ENCODE measurements around the gene NT5M.
"Not testable (repeated sequence)": the region's sequence is repeated elsewhere in the genome, so short reads cannot be mapped to it uniquely, and the experiment has no call there.

Gene NT5M

DNA sequence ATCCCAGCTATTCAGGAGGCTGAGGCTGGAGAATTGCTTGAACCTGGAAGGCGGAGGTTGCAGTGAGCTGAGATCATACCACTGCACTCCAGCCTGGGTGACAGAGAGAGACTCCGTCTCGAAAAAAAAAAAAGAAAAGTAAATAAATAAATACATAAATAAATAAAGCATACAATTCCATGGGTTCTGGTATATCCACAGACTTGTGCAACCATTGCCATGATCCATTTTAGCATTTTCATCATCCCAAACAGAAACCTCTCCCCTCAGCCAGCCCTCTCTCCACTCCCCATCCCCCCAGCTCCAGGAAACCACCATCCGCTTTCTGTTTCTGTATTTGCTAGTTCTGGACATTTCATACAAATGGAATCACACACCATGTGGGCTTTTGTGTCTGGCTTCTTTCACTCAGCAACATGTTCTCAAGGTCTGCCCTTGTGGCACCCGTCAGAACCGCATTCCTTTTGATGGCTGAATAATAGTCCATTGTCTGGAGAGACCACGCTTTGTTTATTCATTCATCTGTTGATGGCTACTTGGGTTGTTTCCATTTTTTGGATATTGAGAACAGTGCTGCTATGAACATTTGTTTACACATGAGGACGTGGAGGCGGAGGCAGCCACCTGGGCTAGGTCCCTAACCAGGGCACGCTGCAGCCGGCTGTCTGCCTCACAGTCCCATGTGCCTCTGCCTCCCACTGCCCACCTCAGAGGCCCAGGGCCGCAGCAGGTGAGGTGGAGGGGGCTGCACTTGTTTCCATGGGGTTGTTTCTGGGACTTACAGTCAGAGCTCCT lies 76.2 kb downstream of the NT5M start:
- DNase-seq, result no peak

DNA sequence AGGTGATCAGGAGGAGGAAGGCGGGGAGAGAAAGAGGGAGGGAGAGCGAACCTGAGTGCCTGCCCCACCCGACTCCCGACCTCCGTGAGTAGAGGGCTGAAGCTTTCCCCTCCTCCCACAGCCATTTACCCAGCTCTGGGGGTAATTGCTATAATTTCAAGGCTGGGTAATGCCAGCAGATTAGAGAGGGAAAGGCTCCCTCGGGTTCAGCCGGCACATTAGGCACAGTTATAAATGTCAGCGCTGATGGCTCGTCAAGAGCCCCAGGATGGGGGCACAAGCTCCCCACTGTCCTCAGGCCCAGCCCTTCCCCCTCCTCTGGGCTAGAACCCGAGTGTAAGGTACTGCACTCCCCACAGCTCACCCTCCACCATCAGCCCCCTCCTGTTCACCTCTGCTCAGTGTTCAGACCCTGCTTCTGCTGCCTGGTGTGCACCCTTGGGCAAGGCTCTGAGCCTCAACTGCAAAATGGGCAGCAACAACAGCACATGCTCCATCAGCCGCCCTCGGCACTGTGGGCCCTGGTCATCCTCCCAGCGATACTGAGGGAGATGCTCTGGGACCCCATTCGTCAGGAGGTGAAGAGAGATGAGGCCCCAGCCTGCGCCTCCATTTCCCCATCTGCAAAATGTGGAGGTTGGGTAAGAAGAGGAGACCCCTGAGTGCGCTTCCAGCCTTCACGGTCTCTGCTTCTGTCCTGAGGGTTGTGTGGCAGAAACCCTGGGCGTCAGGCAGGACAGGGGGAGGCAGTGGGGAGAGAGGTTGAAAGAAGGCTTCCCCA lies 77.2 kb downstream of the NT5M start:
- DNase-seq, result no peak

GRCh38 chr17:17381446-17382064 lies 78.4 kb downstream of the NT5M start:
- DNase-seq, result no peak

GRCh38 chr17:17382065-17382459 lies 78.9 kb downstream of the NT5M start:
- no peak for DNase-seq

GRCh38 chr17:17382971-17383370 lies 79.8 kb downstream of the NT5M start:
- DNase-seq, result no peak

- DNase-seq, result not testable (repeated sequence)
Measured at GRCh38 chr17:17383431-17384290, 80.5 kb downstream of the NT5M start.

DNA sequence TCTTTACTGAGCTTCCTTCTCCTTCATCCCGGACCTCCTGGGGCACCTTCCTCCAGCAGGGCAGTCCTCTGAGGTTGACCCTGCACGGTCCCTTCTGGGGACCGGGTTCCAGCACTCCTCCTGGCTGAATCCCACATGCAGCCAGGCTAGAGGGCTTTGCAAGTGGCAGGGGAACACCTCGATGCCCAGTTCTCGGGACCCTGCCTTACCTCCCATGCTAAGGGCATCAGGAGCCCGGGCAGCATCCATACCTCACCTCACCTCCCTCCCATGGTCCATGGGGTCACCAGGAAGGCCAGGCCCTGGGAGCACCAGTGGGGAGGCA lies 81.1 kb downstream of the NT5M start:
- no peak for DNase-seq

- no peak for DNase-seq
Measured at GRCh38 chr17:17384961-17385360, 81.8 kb downstream of the NT5M start.

DNA sequence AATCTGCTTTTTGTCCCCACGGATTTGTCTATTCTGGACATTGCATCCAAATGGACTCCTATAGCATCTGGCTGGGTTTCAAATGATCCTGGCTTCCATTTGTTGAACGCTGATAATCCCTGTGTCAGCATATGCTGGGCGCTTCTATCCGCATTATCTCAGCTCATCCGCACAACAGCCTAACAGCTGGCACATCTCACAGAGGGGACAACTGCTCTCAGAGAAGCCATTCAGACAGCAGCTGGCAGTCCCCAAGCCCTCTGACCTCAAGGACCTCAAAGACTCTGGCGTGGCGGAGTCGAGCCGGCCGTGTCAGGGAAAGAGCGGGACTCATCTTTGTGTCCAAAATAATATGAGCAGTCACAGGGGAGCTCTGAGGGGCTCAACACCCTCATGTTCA lies 82.3 kb downstream of the NT5M start:
- no peak for DNase-seq

DNA sequence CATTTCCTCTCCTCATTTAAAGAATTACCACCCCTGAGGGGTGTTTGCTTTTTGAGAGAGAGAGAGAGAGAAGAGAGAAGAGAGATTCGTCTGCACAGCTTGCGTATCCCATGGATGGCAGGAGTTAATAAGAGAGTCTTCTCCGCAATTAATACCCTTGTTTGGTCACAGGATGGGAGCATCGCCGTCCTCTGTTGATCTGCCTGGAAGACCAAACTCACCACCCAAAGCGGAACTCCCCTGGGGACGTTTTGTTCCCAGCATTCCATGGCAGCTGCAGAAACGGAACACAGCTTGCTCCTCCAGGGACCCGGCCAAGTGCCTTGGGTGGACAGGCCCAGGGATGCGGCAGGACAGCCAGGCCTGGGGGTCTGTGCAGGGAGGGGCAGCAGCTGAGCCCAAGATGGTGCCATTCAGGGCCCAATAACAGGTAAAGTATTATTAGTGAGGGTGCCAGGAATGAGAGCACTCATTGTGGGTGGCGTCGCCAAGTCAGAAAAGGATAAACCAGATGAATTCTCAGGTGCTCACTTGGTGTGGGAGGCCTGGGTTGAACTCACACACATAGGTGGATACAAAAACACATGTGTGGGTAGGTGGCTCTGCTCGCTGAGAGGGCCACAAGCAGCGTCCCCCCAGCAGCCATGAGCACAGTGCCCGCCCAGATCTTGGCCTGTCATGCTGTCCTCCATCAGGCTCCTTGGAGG lies 83.1 kb downstream of the NT5M start:
- no peak for DNase-seq

GRCh38 chr17:17387017-17387497 lies 83.9 kb downstream of the NT5M start:
- DNase-seq, result no peak

DNA sequence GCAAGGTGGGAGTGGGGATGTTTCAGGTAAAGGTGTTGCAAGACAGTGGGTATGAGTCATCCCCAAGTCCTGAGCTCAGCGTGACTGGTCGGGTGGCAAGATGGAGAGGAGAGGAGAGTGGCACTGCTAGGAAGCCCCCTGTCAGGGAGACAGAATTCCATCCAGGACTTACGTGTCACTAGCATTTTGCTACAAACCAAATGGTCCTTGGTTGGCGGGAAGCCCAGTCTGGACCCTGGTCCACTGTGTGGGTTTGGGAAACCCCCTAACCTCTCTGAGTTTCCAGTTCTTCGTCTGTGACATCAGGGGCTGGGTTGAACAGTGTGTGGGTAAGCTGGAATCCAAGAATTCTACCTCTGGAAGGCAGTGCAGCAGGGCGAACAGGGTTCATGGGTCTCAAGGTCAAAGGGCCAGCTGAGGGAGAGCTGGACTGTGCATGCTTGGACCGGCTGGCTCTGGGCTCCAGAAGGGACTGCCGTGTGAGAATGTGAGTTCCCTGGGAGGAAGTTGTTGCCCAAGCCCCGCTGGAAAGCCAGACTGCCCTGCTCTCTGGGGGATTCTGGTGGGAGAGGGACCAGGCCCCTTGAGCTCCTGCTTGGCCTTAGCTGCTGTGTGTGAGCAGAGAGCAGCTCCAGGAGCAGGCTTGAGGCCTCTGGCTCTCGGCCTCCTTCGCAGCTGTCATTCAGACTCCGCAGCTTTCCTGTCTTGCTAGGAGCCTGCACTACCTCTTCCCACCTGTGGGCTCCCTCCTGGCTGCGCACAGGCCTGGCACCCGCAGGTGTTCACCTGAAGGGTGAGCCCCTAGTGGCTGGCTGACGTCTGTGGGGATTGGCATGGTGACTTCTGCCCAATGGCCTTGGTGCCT lies 84.6 kb downstream of the NT5M start:
- DNase-seq, result no peak

DNA sequence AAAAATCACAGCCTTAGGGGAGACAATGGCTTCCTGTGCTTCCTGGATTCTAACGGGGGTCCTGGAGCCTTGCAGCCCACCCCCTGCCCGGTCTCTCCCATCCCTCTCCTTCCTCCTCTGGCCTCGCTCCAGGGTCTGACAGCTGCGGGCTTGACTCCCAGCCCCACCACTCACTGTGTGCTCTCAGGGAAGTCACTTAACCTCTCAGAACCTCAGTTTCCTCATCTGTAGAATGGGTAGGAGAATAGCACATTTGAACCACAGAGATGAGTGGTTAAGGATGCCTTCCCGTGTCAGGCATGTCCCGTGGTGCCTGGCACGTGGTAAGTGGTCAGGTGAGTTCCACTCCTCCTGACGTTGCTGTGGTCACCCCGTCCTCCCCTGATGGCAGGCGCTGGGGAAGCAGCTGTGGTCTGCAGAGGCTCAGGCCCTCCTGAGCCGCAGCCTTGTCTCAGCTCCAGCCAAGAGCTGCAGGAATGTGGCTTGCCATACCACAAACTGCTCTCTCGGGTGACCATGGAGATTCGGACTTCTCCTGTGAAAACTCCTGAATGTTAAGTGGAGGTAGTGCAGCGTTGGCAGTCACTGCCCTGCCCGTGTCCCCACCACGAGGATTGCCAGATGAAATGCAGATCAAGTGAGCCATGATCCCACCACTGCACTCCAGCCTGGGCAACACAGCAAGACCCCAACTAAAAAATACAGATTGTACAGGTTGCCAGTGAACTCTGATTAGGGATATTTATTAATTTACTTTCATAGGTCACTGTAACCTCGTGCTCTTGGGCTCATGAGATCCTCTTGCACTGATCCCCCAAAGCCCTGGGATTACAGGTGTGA lies 85.7 kb downstream of the NT5M start:
- no peak for DNase-seq

DNA sequence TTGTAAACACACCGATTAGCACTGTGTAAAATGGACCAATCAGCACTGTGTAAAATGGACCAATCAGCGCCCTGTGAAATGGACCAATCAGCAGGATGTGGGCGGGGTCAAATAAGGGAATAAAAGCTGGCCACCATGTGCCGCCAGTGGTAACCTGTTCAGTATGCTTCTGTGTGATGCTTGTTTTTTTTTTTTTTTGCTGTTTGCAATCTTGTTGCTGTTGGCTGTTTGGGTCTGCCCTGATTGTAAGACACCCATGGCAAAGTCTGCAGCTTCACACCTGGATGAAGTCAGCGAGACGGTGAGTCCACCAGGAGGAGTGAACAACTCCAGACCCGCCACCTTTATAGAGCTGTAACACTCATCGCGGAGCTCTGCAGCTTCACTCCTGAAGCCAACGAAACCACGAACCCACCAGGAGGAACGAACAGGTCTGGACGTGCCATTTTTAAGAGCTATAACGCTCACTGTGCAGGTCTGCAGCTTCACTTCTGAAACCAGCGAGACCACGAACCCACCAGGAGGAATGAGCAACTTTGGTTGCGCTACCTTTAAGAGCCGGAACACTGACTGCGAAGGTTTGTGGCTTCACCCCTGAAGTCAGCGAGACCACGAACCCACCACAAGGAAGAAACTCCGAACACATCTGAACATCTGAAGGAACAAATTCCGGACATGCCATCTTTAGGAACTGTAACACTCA lies 88.6 kb downstream of the NT5M start:
- peak; percentile 66 for DNase-seq

- no peak for DNase-seq
Measured at GRCh38 chr17:17393976-17394375, 90.8 kb downstream of the NT5M start.

DNA sequence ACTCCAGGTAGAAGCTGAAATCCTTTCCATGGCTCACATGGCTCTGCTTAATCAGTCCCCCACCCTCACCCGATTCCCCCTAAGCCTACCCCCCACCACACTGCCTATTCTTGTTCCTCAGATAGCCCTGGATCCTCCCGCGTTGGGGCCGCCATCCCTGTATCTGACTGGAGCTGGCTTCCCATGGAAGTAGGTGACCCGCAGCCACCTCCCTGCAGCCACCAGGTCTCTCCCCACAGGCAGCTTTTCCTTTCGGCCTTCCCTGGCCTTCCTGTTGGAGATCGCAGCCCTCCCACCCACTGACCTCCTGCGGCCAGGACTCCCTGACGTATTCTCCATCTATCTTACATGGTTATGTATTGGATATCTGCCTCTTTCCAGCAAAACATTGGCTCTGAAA lies 91.3 kb downstream of the NT5M start:
- DNase-seq, result no peak

DNA sequence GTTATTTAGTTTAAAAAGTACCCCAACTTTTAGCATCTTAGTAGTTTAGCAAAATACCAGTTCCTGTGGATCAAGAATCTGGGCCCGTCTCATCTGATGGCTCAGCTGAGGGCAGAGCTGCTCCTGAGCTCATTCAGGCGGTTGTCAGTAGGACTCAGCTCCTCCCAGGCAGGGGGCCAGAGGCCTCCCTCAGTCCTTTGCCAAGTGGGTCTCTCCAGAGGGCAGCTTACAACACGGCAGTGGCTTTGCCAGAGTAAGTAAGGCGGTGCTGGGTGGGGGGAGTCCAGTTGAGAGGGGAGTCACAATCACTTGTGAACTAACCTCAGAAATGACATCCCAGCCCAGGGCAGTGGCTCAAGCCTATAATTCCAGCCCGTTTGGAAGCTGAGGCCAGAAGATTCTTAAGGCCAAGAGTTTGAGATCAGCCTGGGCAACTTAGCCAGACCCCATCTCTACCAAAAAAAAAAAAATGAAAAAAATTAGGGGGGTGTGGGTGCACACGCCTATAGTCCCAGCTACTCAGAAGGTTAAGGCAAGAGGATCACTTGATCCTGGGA lies 92.2 kb downstream of the NT5M start:
- DNase-seq, result no peak

DNA sequence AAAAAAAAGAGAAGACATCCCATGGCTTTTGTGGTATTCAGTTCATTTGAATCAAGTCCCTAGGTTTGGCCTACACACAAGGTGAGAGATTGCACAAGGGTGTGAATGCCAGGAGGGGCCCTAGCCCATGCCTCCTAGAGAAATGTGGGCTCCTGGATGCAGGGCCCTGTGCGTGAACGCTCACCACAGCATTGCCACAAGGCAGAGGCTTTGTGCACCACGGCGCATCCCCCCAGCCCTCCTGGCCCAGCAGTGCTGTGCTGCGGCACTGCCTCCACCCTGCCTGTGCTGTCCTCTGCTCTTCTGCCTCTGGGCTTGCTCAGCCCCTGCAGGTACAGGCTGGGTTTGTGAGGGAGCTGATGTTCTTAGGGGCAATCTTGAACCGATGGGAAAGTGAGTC lies 92.7 kb downstream of the NT5M start:
- DNase-seq, result no peak

Measured in activated CD4-positive, alpha-beta T cell treated with anti-CD3 and anti-CD28 coated beads, Interleukin-2, Interleukin-6, amounts not matched to agents 100 ng/mL and 50 ng/mL, durations not matched to agents 16 hours and 8 hours (primary cell).